DOHH2 (cell line): Measurements from ENCODE around the gene SFRP5.

Experiments
- H3F3A ChIP-seq: fragments of 200-600 bp; sonication (generic), shearing (Covaris generic); 2 replicates; pipeline ENCODE4 v1.6.0; 2016; ENCODE audit warnings: antibody characterized with exemption, mild to moderate bottlenecking; ENCODE audit not compliant: control insufficient read depth, insufficient read depth
- H3K27ac ChIP-seq: fragments of 200-600 bp; sonication (generic); 2 replicates; pipeline ENCODE4 v1.5.1; 2014; ENCODE audit warnings: low read depth, mild to moderate bottlenecking, low read length, moderate library complexity
- H3K27me3 ChIP-seq: fragments of 200-600 bp; sonication (generic); 2 replicates; pipeline ENCODE4 v1.6.1; 2014; ENCODE audit warnings: mild to moderate bottlenecking, low read length, mixed read lengths; ENCODE audit not compliant: control insufficient read depth
- H3K36me3 ChIP-seq: fragments of 200-600 bp; sonication (generic); 2 replicates; pipeline ENCODE4 v1.6.1; 2014; ENCODE audit warnings: mild to moderate bottlenecking, low read length, moderate library complexity, mixed read lengths; ENCODE audit not compliant: control insufficient read depth
- H3K4me1 ChIP-seq: fragments of 200-600 bp; sonication (generic); 2 replicates; pipeline ENCODE4 v1.6.1; 2014; ENCODE audit warnings: mild to moderate bottlenecking, low read length, mixed read lengths; ENCODE audit not compliant: control insufficient read depth
- H3K4me2 ChIP-seq: fragments of 200-600 bp; sonication (generic); 2 replicates; pipeline ENCODE4 v1.6.0; 2014; ENCODE audit warnings: mild to moderate bottlenecking, low read length, moderate library complexity
- H3K4me3 ChIP-seq: fragments of 200-600 bp; sonication (generic); 2 replicates; pipeline ENCODE4 v1.5.1; 2014; ENCODE audit warnings: mild to moderate bottlenecking, low read length, mixed read lengths
- H3K79me2 ChIP-seq: fragments of 200-600 bp; sonication (generic); 2 replicates; pipeline ENCODE4 v1.6.1; 2014; ENCODE audit warnings: mild to moderate bottlenecking, low read length, mixed read lengths; ENCODE audit not compliant: control insufficient read depth
- H3K9me2 ChIP-seq: fragments of 200-600 bp; sonication (generic); replicated peaks from 2 replicates; pipeline ENCODE4 v1.6.1; 2014; ENCODE audit warnings: mild to moderate bottlenecking, low read length, mixed read lengths; ENCODE audit not compliant: control insufficient read depth
- H3K9me3 ChIP-seq: fragments of 200-600 bp; sonication (generic); 2 replicates; pipeline ENCODE4 v1.6.1; 2014; ENCODE audit warnings: antibody characterized with exemption, low read length, mixed read lengths; ENCODE audit not compliant: control insufficient read depth, insufficient read depth
- H4K20me1 ChIP-seq: fragments of 200-600 bp; sonication (generic); 2 replicates; pipeline ENCODE4 v1.6.0; 2014; ENCODE audit warnings: low read depth, mild to moderate bottlenecking, antibody characterized with exemption, low read length, moderate library complexity; ENCODE audit not compliant: control insufficient read depth, insufficient read depth
- CTCF ChIP-seq: fragments of 200-600 bp; sonication (generic); IDR thresholded peaks from one replicate; pipeline ENCODE4 v1.5.1; 2014; ENCODE audit warnings: antibody characterized with exemption, mild to moderate bottlenecking, low read depth, low read length; ENCODE audit not compliant: poor library complexity, severe bottlenecking
- EZH2phosphoT487 ChIP-seq: fragments of 200-600 bp; sonication (generic); IDR thresholded peaks from 2 replicates; pipeline ENCODE4 v1.6.1; 2017; ENCODE audit warnings: borderline replicate concordance, mild to moderate bottlenecking, antibody characterized with exemption, low read length, moderate library complexity, mixed read lengths

The SFRP5 gene

DNA sequence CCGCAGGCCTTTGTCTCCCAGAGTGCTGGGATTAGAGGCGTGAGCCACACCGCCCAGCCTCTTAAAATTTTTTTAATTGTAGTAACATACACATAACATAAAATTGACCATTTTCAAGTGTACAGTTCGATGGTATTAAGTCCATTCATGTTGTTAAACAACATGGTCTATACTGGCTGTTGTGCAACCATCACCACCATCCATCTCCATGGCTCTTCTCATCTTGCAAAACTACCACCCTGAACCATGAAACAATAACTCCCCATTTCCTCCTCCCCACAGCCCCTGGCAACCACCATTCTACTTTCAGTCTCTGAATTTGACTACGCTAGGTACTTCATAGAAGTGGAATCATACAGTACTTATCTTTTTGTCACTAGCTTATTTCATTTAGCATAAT lies 42.8 kb downstream of the SFRP5 start:
- Histone ChIP-seq H3K4me3 (no peak overlapping the region), H3K27ac (no peak overlapping the region), H3K4me1 (no peaks in the 10 kb centered on the region), H3K4me2 (no peak overlapping the region), H3K79me2 (no peaks in the 10 kb centered on the region), H3K36me3 (no peaks in the 10 kb centered on the region), H3F3A (no peaks in the 10 kb centered on the region), H3K9me2 (no peaks in the 10 kb centered on the region), H3K9me3 (no peaks in the 10 kb centered on the region), H3K27me3 (no peaks in the 10 kb centered on the region; the same call in 1 of the 2 replicates), H4K20me1 (no peaks in the 10 kb centered on the region)
- TF ChIP-seq EZH2phosphoT487: no peak
- TF ChIP-seq CTCF: no peak

DNA sequence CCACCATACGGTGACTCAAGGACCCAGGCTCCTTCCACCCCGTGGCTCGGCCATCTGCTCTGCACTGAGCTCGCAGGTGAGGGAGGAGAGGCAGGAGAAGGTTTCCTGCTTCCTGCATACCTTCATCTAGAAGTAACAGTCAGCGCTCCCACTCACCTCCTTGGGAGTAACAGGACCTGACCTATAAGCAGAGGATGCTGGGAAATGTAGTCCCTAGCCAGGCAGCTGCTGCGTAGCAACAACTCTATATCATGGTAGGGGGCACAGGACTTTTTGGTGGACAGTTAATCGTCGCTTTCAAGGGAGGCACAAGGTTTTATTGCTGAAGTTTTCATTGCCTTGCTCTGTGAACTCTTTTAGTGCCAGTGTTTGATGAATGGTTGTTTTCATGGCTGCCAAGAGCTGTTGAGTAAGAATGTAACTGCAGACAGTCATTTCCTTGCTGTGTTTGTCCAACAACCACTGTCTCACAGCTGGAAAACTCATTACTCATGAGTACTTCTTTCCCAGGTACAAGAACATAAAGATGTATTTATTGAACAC lies 45.1 kb downstream of the SFRP5 start:
- H4K20me1 ChIP-seq: no peaks in the 10 kb centered on the region
- H3K27me3 ChIP-seq: no peaks in the 10 kb centered on the region; the same call in 1 of the 2 replicates
- H3K4me3 ChIP-seq: no peak overlapping the region
- H3K4me1 ChIP-seq: no peaks in the 10 kb centered on the region
- no peaks in the 10 kb centered on the region for H3K9me3 ChIP-seq
- no peaks in the 10 kb centered on the region for H3K9me2 ChIP-seq
- H3K79me2 ChIP-seq: no peaks in the 10 kb centered on the region
- H3K36me3 ChIP-seq: no peaks in the 10 kb centered on the region
- no peaks in the 10 kb centered on the region for H3F3A ChIP-seq
- TF ChIP-seq CTCF (no peak), EZH2phosphoT487 (no peak)
- no peak overlapping the region for H3K27ac ChIP-seq
- H3K4me2 ChIP-seq: no peak overlapping the region

GRCh38 chr10:97724341-97724941 lies 47.4 kb downstream of the SFRP5 start:
- no peaks in the 10 kb centered on the region; the same call in 1 of the 2 replicates for H3K27me3 ChIP-seq
- H3K4me2 ChIP-seq: no peak overlapping the region
- no peak overlapping the region for H3K27ac ChIP-seq
- no peaks in the 10 kb centered on the region for H3K79me2 ChIP-seq
- TF ChIP-seq EZH2phosphoT487: no peak
- TF ChIP-seq CTCF: no peak
- no peaks in the 10 kb centered on the region for H4K20me1 ChIP-seq
- no peak overlapping the region for H3K4me3 ChIP-seq
- no peaks in the 10 kb centered on the region for H3F3A ChIP-seq
- no peaks in the 10 kb centered on the region for H3K9me3 ChIP-seq
- no peaks in the 10 kb centered on the region for H3K4me1 ChIP-seq
- no peaks in the 10 kb centered on the region for H3K36me3 ChIP-seq
- H3K9me2 ChIP-seq: no peaks in the 10 kb centered on the region
